H9 (cell line): ENCODE data around the gene OSBPL2. TPM values are rescaled to one million over a fixed set of nuclear protein-coding genes. Genes with fewer than 3 reads are reported as not detected.

ENCODE experiments used
- DNase-seq: peaks from one replicate; pipeline ENCODE4 v3.0.0-alpha.2; 2017
- H2AFZ ChIP-seq: one replicate; pipeline ENCODE4 v1.6.1; 2013; ENCODE audit warnings: mild to moderate bottlenecking, low read length, control low read depth, moderate library complexity
- H2AK5ac ChIP-seq: 2 replicates; pipeline ENCODE4 v1.6.1; 2013; ENCODE audit warnings: low read length, control low read depth, mixed read lengths; ENCODE audit not compliant: insufficient read length
- H2BK120ac ChIP-seq: one replicate; pipeline ENCODE4 v1.6.1; 2013; ENCODE audit warnings: low read depth, mild to moderate bottlenecking, low read length, control low read depth, inconsistent platforms; ENCODE audit not compliant: poor library complexity, severe bottlenecking
- H2BK12ac ChIP-seq: 2 replicates; pipeline ENCODE4 v1.6.1; 2013; ENCODE audit warnings: low read length, control low read depth, mixed read lengths, low read depth; ENCODE audit not compliant: insufficient read length
- H2BK15ac ChIP-seq: 2 replicates; pipeline ENCODE4 v1.6.1; 2013; ENCODE audit warnings: low read depth, low read length, control low read depth
- H2BK20ac ChIP-seq: one replicate; pipeline ENCODE4 v1.6.1; 2013; ENCODE audit warnings: low read depth, mild to moderate bottlenecking, low read length, control low read depth, inconsistent platforms; ENCODE audit not compliant: poor library complexity, severe bottlenecking
- H2BK5ac ChIP-seq: 2 replicates; pipeline ENCODE4 v1.6.1; 2013; ENCODE audit warnings: low read length, control low read depth, mixed read lengths; ENCODE audit not compliant: insufficient read length
- H3K14ac ChIP-seq: 2 replicates; pipeline ENCODE4 v1.6.1; 2013; ENCODE audit warnings: low read length, control low read depth; ENCODE audit not compliant: insufficient read depth
- H3K18ac ChIP-seq: 2 replicates; pipeline ENCODE4 v1.6.1; 2013; ENCODE audit warnings: low read depth, mild to moderate bottlenecking, mixed read lengths, low read length, control low read depth; ENCODE audit not compliant: insufficient read length
- H3K23ac ChIP-seq: 2 replicates; pipeline ENCODE4 v1.6.1; 2013; ENCODE audit warnings: low read length, control low read depth, mixed read lengths, low read depth; ENCODE audit not compliant: insufficient read length
- H3K23me2 ChIP-seq: 2 replicates; pipeline ENCODE4 v1.6.1; 2013; ENCODE audit warnings: low read depth, mild to moderate bottlenecking, mixed read lengths, low read length, control low read depth; ENCODE audit not compliant: insufficient read length, poor library complexity, severe bottlenecking
- H3K27ac ChIP-seq: 2 replicates; pipeline ENCODE4 v1.5.1; 2013; ENCODE audit warnings: low read length, control low read depth, mixed read lengths, low read depth; ENCODE audit not compliant: insufficient read length
- H3K27me3 ChIP-seq: 2 replicates; pipeline ENCODE4 v1.6.1; 2013; ENCODE audit warnings: low read length, control low read depth, inconsistent platforms; ENCODE audit not compliant: insufficient read depth
- H3K4ac ChIP-seq: 2 replicates; pipeline ENCODE4 v1.6.1; 2013; ENCODE audit warnings: low read depth, mild to moderate bottlenecking, control low read depth, inconsistent platforms, low read length, moderate library complexity
- H3K4me1 ChIP-seq: 2 replicates; pipeline ENCODE4 v1.6.1; 2013; ENCODE audit warnings: low read length, control low read depth, inconsistent platforms; ENCODE audit not compliant: insufficient read depth
- H3K4me2 ChIP-seq: 2 replicates; pipeline ENCODE4 v1.6.1; 2013; ENCODE audit warnings: low read length, control low read depth, mixed read lengths; ENCODE audit not compliant: insufficient read length, insufficient read depth
- H3K56ac ChIP-seq: 2 replicates; pipeline ENCODE4 v1.6.1; 2013; ENCODE audit warnings: low read depth, mild to moderate bottlenecking, mixed read lengths, low read length, control low read depth; ENCODE audit not compliant: insufficient read length
- H3K79me1 ChIP-seq: 2 replicates; pipeline ENCODE4 v1.6.1; 2013; ENCODE audit warnings: low read depth, mild to moderate bottlenecking, moderate library complexity, low read length, control low read depth, inconsistent platforms; ENCODE audit not compliant: insufficient read depth, poor library complexity, severe bottlenecking
- H3K79me2 ChIP-seq: 2 replicates; pipeline ENCODE4 v1.6.1; 2013; ENCODE audit warnings: low read length, control low read depth, inconsistent platforms; ENCODE audit not compliant: insufficient read depth
- H3K9ac ChIP-seq: 2 replicates; pipeline ENCODE4 v1.6.1; 2013; ENCODE audit warnings: low read length, control low read depth, mixed read lengths; ENCODE audit not compliant: insufficient read length; ENCODE audit errors: extremely low read depth
- H3K9me3 ChIP-seq: one replicate; pipeline ENCODE4 v1.6.1; 2013; ENCODE audit warnings: low read depth, low read length, inconsistent platforms; ENCODE audit not compliant: control insufficient read depth
- H3T11ph ChIP-seq: one replicate; pipeline ENCODE4 v1.6.1; 2013; ENCODE audit warnings: mild to moderate bottlenecking, low read length, control low read depth, inconsistent platforms
- H4K20me1 ChIP-seq: one replicate; pipeline ENCODE4 v1.6.1; 2013; ENCODE audit not compliant: control insufficient read depth, insufficient read length, insufficient read depth
- H4K5ac ChIP-seq: 2 replicates; pipeline ENCODE4 v1.6.1; 2013; ENCODE audit warnings: low read depth, mild to moderate bottlenecking, mixed read lengths, low read length, control low read depth; ENCODE audit not compliant: insufficient read length
- H4K8ac ChIP-seq: replicated peaks from 2 replicates; pipeline ENCODE4 v1.6.1; 2013; ENCODE audit warnings: low read length, control low read depth, mixed read lengths, low read depth; ENCODE audit not compliant: insufficient read length
- H4K91ac ChIP-seq: 2 replicates; pipeline ENCODE4 v1.6.1; 2013; ENCODE audit warnings: low read depth, mild to moderate bottlenecking, moderate library complexity, mixed read lengths, low read length, control low read depth; ENCODE audit not compliant: insufficient read length
- H3K27ac Mint-ChIP-seq, 3 experiments: 2 replicates in 2 of 3; 3 replicates in 1 of 3; pipeline ENCODE4 v1.8.0; 2020 to 2021; ENCODE audit warnings: mixed read lengths in 3 of 3, mild to moderate bottlenecking in 1 of 3, moderate library complexity in 1 of 3
- H3K27me3 Mint-ChIP-seq: 2 replicates; pipeline ENCODE4 v1.8.0; 2021; ENCODE audit warnings: low read depth, mild to moderate bottlenecking, moderate library complexity, mixed read lengths
- H3K36me3 Mint-ChIP-seq, 3 experiments: 2 replicates in 2 of 3; 3 replicates in 1 of 3; pipeline ENCODE4 v1.8.0; 2020 to 2021; ENCODE audit warnings: low read depth in 3 of 3, mixed read lengths in 3 of 3; ENCODE audit not compliant: insufficient read depth in 1 of 3
- H3K4me1 Mint-ChIP-seq, 2 experiments: 2 replicates each; pipeline ENCODE4 v1.8.0; 2020; ENCODE audit warnings: mixed read lengths in 2 of 2
- H3K4me3 Mint-ChIP-seq, 2 experiments: 2 replicates in 1 of 2; 3 replicates in 1 of 2; pipeline ENCODE4 v1.8.0; 2020 to 2021; ENCODE audit warnings: mild to moderate bottlenecking in 2 of 2, mixed read lengths in 2 of 2, moderate library complexity in 1 of 2
- H3K9me3 Mint-ChIP-seq, 2 experiments: 2 replicates in 1 of 2; 3 replicates in 1 of 2; pipeline ENCODE4 v1.8.0; 2020; ENCODE audit warnings: mild to moderate bottlenecking in 2 of 2, mixed read lengths in 2 of 2, moderate library complexity in 1 of 2
- CTCF ChIP-seq: fragments of 200-600 bp; sonication (generic); conservative IDR thresholded peaks from 3 replicates; pipeline ENCODE4 v1.8.0; 2021; ENCODE audit warnings: antibody characterized with exemption, mild to moderate bottlenecking
- WGBS: extraction: QIAGEN DNeasy Blood & Tissue Kit; methylation state at CpG from one replicate; pipeline ENCODE4 v1.1.7; 2013; ENCODE audit warnings: missing lambda C conversion rate, low lambda C conversion rate, mixed read lengths; ENCODE audit not compliant: insufficient read length; ENCODE audit errors: extremely low coverage; 5-methylcytosine and 5-hydroxymethylcytosine counted together
- total RNA-seq: library from RNA; stranded (reverse); gene quantifications from 2 replicates; pipeline ENCODE4 v1.2.1, GENCODE V29; 2021

Gene OSBPL2
- total RNA-seq, 1 experiment from 2014 or later, result 47.3 TPM

GRCh38 chr20:62231292-62231691 lies 7.0 kb upstream of the OSBPL2 start:
- Histone ChIP-seq H2BK20ac (no peak overlapping the region), H3K23me2 (no peaks in the 10 kb centered on the region), H3K79me2 (no peaks in the 10 kb centered on the region), H3K27me3 (no peaks in the 10 kb centered on the region), H4K20me1 (no peaks in the 10 kb centered on the region), H3K14ac (no peak overlapping the region; the same call in 1 of the 2 replicates), H3K4me1 (no peaks in the 10 kb centered on the region; the same call in 1 of the 2 replicates), H2BK5ac (no peak overlapping the region), H3K9ac (no peak overlapping the region), H3K4ac (no peak overlapping the region), H3K56ac (no peak overlapping the region), H2BK12ac (no peak overlapping the region), H2AFZ (no peak overlapping the region), H3K79me1 (no peaks in the 10 kb centered on the region), H2BK15ac (no peak overlapping the region), H4K8ac (no peak overlapping the region), H3K18ac (no peak overlapping the region), H2AK5ac (no peak overlapping the region), H2BK120ac (no peak overlapping the region), H4K5ac (no peak overlapping the region), H3K23ac (no peak overlapping the region), H4K91ac (no peak overlapping the region), H3K4me2 (no peak overlapping the region), H3K9me3 (no peaks in the 10 kb centered on the region), H3T11ph (no peak overlapping the region), H3K27ac (no peak overlapping the region)
- H3K4me3 Mint-ChIP-seq, result no peak overlapping the region
- H3K4me1 Mint-ChIP-seq, result peaks cover 2 to 3% of the 10 kb centered on the region in 2 experiments; a peak in 2 of 4 replicates
- no peak for TF ChIP-seq CTCF
- H3K36me3 Mint-ChIP-seq, result no peaks in the 10 kb centered on the region
- H3K27me3 Mint-ChIP-seq, result peaks cover 17% of the 10 kb centered on the region
- DNase-seq, result no peak
- H3K9me3 Mint-ChIP-seq, result peaks cover 0 to 3% of the 10 kb centered on the region in 2 experiments; a peak in 2 of 5 replicates
- WGBS, result no CpG with 5 or more reads among the region's 6 CpGs
- H3K27ac Mint-ChIP-seq, result no peak overlapping the region
